Stomach (tissue), 9 donors: ENCODE data around the gene CDK13. TPM values are rescaled to one million over a fixed set of nuclear protein-coding genes. Genes with fewer than 3 reads are reported as not detected.

Experiments
- DNase-seq, 2 donors: peaks; one replicate each; pipeline versions ENCODE4 v3.0.0 to v3.0.0-alpha.2; 2013 to 2019
- H3K27ac ChIP-seq, 5 donors: fragments of 200-600 bp in 4 of 5; sonication (generic) in 4 of 5; one replicate each; pipeline ENCODE4 v1.5.1; 2013 to 2019; ENCODE audit warnings: mild to moderate bottlenecking in 1 of 5, moderate library complexity in 1 of 5
- H3K27me3 ChIP-seq, 3 donors: fragments of 200-600 bp; sonication (generic); one replicate each; pipeline ENCODE4 v1.5.1; 2017 to 2019; ENCODE audit warnings: mixed run types in 1 of 3
- H3K36me3 ChIP-seq, 4 donors: fragments of 200-600 bp; sonication (generic); 1 replicate in 3 of 4; 2 replicates in 1 of 4; pipeline ENCODE4 v1.5.1; 2016 to 2019
- H3K4me1 ChIP-seq, 4 donors: fragments of 200-600 bp; sonication (generic); one replicate each; pipeline ENCODE4 v1.5.1; 2016 to 2019
- H3K4me3 ChIP-seq, 4 donors: fragments of 200-600 bp; sonication (generic) in 3 of 4; one replicate each; pipeline ENCODE4 v1.5.1; 2016 to 2019; ENCODE audit warnings: mild to moderate bottlenecking in 1 of 4
- H3K9me3 ChIP-seq, 4 donors: fragments of 200-600 bp; sonication (generic); one replicate each; pipeline ENCODE4 v1.5.1; 2016 to 2019
- CTCF ChIP-seq, 7 experiments: fragments of 450-650 bp in 4 of 7; fragments of 200-600 bp in 3 of 7; sonication (generic) in 3 of 7; IDR thresholded peaks; one replicate each; pipeline ENCODE4 v1.5.1; 2016 to 2019; ENCODE audit warnings: antibody characterized with exemption in 7 of 7, control low read depth in 2 of 7, mild to moderate bottlenecking in 1 of 7
- EP300 ChIP-seq: sonication (generic); formaldehyde crosslinking; IDR thresholded peaks from one replicate; pipeline ENCODE4 v1.6.1; 2017; ENCODE audit warnings: antibody characterized with exemption
- POLR2A ChIP-seq, 4 donors: fragments of 450-650 bp; IDR thresholded peaks; one replicate each; pipeline ENCODE4 v1.6.1; 2016; ENCODE audit warnings: antibody characterized with exemption in 4 of 4, control low read depth in 2 of 4, mild to moderate bottlenecking in 1 of 4, moderate library complexity in 1 of 4
- POLR2AphosphoS5 ChIP-seq, 3 donors: sonication (generic); formaldehyde crosslinking; IDR thresholded peaks; one replicate each; pipeline ENCODE4 v1.6.1; 2016; ENCODE audit warnings: antibody characterized with exemption in 3 of 3
- WGBS, 5 donors: extraction: QIAGEN DNeasy Blood & Tissue Kit in 3 of 5; methylation state at CpG; one replicate each; pipeline versions ENCODE4 v1.1.5 to v1.1.7; 2013 to 2018; 5-methylcytosine and 5-hydroxymethylcytosine counted together
- intact Hi-C: fragments of 100-400 bp; cut with DNase I; formaldehyde crosslinking; loops from one replicate; pipeline ENCODE4 v1.15.1; 2023; ENCODE audit warnings: low total_unique reads
- polyA plus RNA-seq, 3 donors: library from polyadenylated mRNA; stranded (reverse); fragments of 200-250 nt; gene quantifications; one replicate each; pipeline ENCODE4 v1.2.3, GENCODE V29; 2013
- total RNA-seq, 5 donors: library from RNA; depleted of rRNA; stranded (reverse); fragments of >200 nt; gene quantifications; one replicate each; pipeline versions ENCODE4 v1.1.0 to v1.2.3, GENCODE V29; 2014 to 2016
- donor health status: healthy with polysubstance abuse.
- donor health status: Bipolar disorder and iron deficiency.
- donor health status: healthy.

Gene CDK13
- total and polyA plus RNA-seq, 8 donors, result 7.0 to 140 (median 66.2) TPM

GRCh38 chr7:40095695-40096327, 145.8 kb downstream of the CDK13 start:
- Histone ChIP-seq H3K9me3 (no peaks in the 10 kb centered on the region), H3K36me3 (peaks cover 22 to 54% (median 53%) of the 10 kb centered on the region in 4 donors), H3K4me3 (no peak overlapping the region), H3K27ac (no peak overlapping the region), H3K27me3 (no peaks in the 10 kb centered on the region), H3K4me1 (peaks cover 0 to 41% (median 11%) of the 10 kb centered on the region in 4 donors)
- WGBS, 5 donors, result 18 to 38% (median 31%) methylated on average over 1 of the region's 1 CpG
- intact Hi-C loops, result no loop called here
- no peak for TF ChIP-seq CTCF (IDR thresholded peaks at IDR 0.05)
- no peak for TF ChIP-seq POLR2AphosphoS5 (IDR thresholded peaks at IDR 0.05)
- no peak for TF ChIP-seq POLR2A (IDR thresholded peaks at IDR 0.05)
- no peak for TF ChIP-seq EP300
- DNase-seq, result no peak

GRCh38 chr7:40097728-40098127, 147.7 kb downstream of the CDK13 start:
- no peak for TF ChIP-seq EP300
- TF ChIP-seq POLR2AphosphoS5 (IDR thresholded peaks at IDR 0.05), result no peak
- intact Hi-C loops, result no loop called here
- Histone ChIP-seq H3K36me3 (peaks cover 22 to 38% (median 35%) of the 10 kb centered on the region in 4 donors), H3K27me3 (no peaks in the 10 kb centered on the region), H3K27ac (no peak overlapping the region), H3K9me3 (no peaks in the 10 kb centered on the region), H3K4me1 (peaks cover 0 to 41% (median 11%) of the 10 kb centered on the region in 4 donors), H3K4me3 (no peak overlapping the region)
- 66 to 74% (median 68%) methylated on average over 2 of the region's 2 CpGs for WGBS, 5 donors
- no peak for DNase-seq

GRCh38 chr7:40098810-40099209, 148.8 kb downstream of the CDK13 start:
- peaks cover 0 to 33% (median 11%) of the 10 kb centered on the region in 4 donors for H3K4me1 ChIP-seq
- no peak overlapping the region for H3K4me3 ChIP-seq
- H3K27me3 ChIP-seq, result no peaks in the 10 kb centered on the region
- intact Hi-C loops, result no loop called here
- no peak overlapping the region for H3K27ac ChIP-seq
- peaks cover 12 to 27% (median 24%) of the 10 kb centered on the region in 4 donors for H3K36me3 ChIP-seq
- TF ChIP-seq POLR2A (IDR thresholded peaks at IDR 0.05) (no peak), EP300 (no peak), POLR2AphosphoS5 (IDR thresholded peaks at IDR 0.05) (no peak)
- no peak for DNase-seq
- no peaks in the 10 kb centered on the region for H3K9me3 ChIP-seq

DNA sequence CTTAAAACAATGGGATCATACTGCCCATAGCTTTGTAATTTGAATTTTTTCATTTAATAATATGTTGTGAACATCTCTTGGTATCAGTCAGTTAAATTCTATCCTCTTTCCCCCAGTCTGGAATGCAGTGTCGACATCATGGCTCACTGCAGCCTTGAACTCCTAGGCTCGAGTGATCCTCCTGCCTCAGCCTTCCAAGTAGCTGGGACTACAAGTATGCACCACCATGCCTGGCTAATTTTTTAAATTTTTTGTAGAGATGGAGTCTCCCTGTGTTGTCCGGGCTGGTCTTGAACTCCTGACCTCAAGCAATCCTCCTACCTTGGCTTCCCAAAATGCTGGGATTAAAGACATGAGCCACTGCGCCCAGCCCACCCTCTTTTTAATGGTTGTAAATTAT, 149.8 kb downstream of the CDK13 start:
- Histone ChIP-seq H3K9me3 (no peaks in the 10 kb centered on the region), H3K4me3 (no peak overlapping the region), H3K4me1 (peaks cover 0 to 32% (median 11%) of the 10 kb centered on the region in 4 donors), H3K27ac (no peak overlapping the region), H3K36me3 (peaks cover 2 to 17% (median 14%) of the 10 kb centered on the region in 4 donors), H3K27me3 (no peaks in the 10 kb centered on the region)
- intact Hi-C loops, result no loop called here
- TF ChIP-seq EP300 (no peak), POLR2AphosphoS5 (IDR thresholded peaks at IDR 0.05) (no peak), POLR2A (IDR thresholded peaks at IDR 0.05) (no peak), CTCF (IDR thresholded peaks at IDR 0.05) (no peak)
- WGBS, 5 donors, result 89 to 97% (median 95%) methylated on average over 4 of the region's 4 CpGs
- DNase-seq, result no peak

- Histone ChIP-seq H3K4me1 (peaks cover 0 to 28% (median 11%) of the 10 kb centered on the region in 4 donors), H3K36me3 (peaks cover 0 to 6% (median 3%) of the 10 kb centered on the region in 4 donors), H3K27ac (no peak overlapping the region), H3K9me3 (no peaks in the 10 kb centered on the region), H3K4me3 (no peak overlapping the region), H3K27me3 (no peaks in the 10 kb centered on the region)
- 79 to 95% (median 87%) methylated on average over 3 of the region's 3 CpGs for WGBS, 5 donors
- intact Hi-C loops, result no loop called here
- DNase-seq, result no peak
- TF ChIP-seq EP300 (no peak), CTCF (IDR thresholded peaks at IDR 0.05) (no peak), POLR2A (IDR thresholded peaks at IDR 0.05) (no peak), POLR2AphosphoS5 (IDR thresholded peaks at IDR 0.05) (no peak)
Observed at GRCh38 chr7:40101201-40101600, 151.1 kb downstream of the CDK13 start.
